Adrenal gland (tissue), 5 donors: Measurements from ENCODE around the gene GIMAP8.
"Not testable (repeated sequence)": the region's sequence is repeated elsewhere in the genome, so short reads cannot be mapped to it uniquely, and the experiment has no call there.

ENCODE experiments used
- POLR2A ChIP-seq, 2 donors: fragments of 450-650 bp; IDR thresholded peaks; one replicate each; pipeline ENCODE4 v1.6.1; 2017; ENCODE audit warnings: antibody characterized with exemption in 2 of 2, mild to moderate bottlenecking in 2 of 2, moderate library complexity in 1 of 2
- TF ChIP-seq, protein P1 (sequence below), 6 experiments: fragments of 450-650 bp in 4 of 6; fragments of 200-600 bp in 2 of 6; sonication (generic) in 1 of 6; IDR thresholded peaks; 1 replicate in 5 of 6; 2 replicates in 1 of 6; pipeline versions ENCODE4 v1.5.1 to v1.8.0; 2016 to 2021; ENCODE audit warnings: antibody characterized with exemption in 6 of 6, mild to moderate bottlenecking in 2 of 6, moderate library complexity in 1 of 6
- donor health status: DM: no; HTN: no; CAD: no.

DNA sequence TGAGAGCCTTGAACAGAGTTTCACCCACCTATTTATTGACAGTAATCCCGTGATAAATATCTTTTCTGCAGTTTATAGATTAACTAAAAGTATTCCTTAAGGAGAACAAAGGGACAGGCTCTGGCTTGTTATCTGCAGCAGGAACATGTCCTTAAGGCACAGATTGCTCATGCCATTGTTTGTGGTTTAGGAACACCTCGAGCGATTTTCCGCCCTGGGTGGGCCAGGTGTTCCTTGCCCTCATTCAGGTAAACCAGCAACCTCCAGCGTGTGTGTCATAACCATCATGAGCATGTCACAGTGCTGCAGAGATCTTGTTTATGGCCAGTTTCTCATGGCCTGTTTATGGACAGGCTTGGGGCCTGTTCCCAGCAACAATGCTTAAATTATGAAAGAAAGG is 6.6 kb downstream of the GIMAP8 start:
- TF ChIP-seq, protein P1, sequence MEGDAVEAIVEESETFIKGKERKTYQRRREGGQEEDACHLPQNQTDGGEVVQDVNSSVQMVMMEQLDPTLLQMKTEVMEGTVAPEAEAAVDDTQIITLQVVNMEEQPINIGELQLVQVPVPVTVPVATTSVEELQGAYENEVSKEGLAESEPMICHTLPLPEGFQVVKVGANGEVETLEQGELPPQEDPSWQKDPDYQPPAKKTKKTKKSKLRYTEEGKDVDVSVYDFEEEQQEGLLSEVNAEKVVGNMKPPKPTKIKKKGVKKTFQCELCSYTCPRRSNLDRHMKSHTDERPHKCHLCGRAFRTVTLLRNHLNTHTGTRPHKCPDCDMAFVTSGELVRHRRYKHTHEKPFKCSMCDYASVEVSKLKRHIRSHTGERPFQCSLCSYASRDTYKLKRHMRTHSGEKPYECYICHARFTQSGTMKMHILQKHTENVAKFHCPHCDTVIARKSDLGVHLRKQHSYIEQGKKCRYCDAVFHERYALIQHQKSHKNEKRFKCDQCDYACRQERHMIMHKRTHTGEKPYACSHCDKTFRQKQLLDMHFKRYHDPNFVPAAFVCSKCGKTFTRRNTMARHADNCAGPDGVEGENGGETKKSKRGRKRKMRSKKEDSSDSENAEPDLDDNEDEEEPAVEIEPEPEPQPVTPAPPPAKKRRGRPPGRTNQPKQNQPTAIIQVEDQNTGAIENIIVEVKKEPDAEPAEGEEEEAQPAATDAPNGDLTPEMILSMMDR (IDR thresholded peaks at IDR 0.05), result not testable (repeated sequence)
- TF ChIP-seq POLR2A (IDR thresholded peaks at IDR 0.05), result not testable (repeated sequence)
